HEK293T (cell line): Measurements from ENCODE around the gene TMEM26.

ENCODE experiments used
- ARNT ChIP-seq: fragments of 450-650 bp; IDR thresholded peaks from 2 replicates; pipeline ENCODE4 v1.6.1; 2017; ENCODE audit warnings: mild to moderate bottlenecking
- TF ChIP-seq, protein P1 (sequence below): fragments of 450-650 bp; IDR thresholded peaks from 2 replicates; pipeline ENCODE4 v1.6.1; 2016

- no peak for TF ChIP-seq ARNT
- TF ChIP-seq, protein P1, sequence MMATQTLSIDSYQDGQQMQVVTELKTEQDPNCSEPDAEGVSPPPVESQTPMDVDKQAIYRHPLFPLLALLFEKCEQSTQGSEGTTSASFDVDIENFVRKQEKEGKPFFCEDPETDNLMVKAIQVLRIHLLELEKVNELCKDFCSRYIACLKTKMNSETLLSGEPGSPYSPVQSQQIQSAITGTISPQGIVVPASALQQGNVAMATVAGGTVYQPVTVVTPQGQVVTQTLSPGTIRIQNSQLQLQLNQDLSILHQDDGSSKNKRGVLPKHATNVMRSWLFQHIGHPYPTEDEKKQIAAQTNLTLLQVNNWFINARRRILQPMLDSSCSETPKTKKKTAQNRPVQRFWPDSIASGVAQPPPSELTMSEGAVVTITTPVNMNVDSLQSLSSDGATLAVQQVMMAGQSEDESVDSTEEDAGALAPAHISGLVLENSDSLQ: no peak
These were observed 88.6 kb downstream of the TMEM26 start for GRCh38 chr10:61364619-61365018.
